ENCODE data around the gene FMN1. TPM values are rescaled to one million over a fixed set of nuclear protein-coding genes. Genes with fewer than 3 reads are reported as not detected.

FMN1 gene
- total RNA-seq, 1 donor from 2014 or later, result 1.6 TPM

GRCh38 chr15:32908135-32908801 is 286.2 kb downstream of the FMN1 start:
- H3K4me1 Mint-ChIP-seq, result no peaks in the 10 kb centered on the region
- no peak for TF ChIP-seq CTCF (IDR thresholded peaks at IDR 0.05; ENCODE audit: unreplicated experiment)
- H3K36me3 Mint-ChIP-seq, result no peaks in the 10 kb centered on the region
- no peaks in the 10 kb centered on the region for H3K9me3 Mint-ChIP-seq
- DNase-seq (ENCODE audit: low spot score in 2 of 2, unreplicated experiment in 2 of 2), result no peak
- peaks cover 2% of the 10 kb centered on the region for H3K27me3 Mint-ChIP-seq (ENCODE audit: low read depth)
- no peak overlapping the region for H3K4me3 Mint-ChIP-seq
- H3K27ac Mint-ChIP-seq, result no peak overlapping the region

GRCh38 chr15:32905481-32905880 is 289.0 kb downstream of the FMN1 start:
- no peak for TF ChIP-seq CTCF (IDR thresholded peaks at IDR 0.05; ENCODE audit: unreplicated experiment)
- H3K36me3 Mint-ChIP-seq, result no peaks in the 10 kb centered on the region
- no peak overlapping the region for H3K27ac Mint-ChIP-seq
- peaks cover 2% of the 10 kb centered on the region for H3K27me3 Mint-ChIP-seq (ENCODE audit: low read depth)
- H3K4me1 Mint-ChIP-seq, result no peaks in the 10 kb centered on the region
- no peaks in the 10 kb centered on the region for H3K9me3 Mint-ChIP-seq
- no peak overlapping the region for H3K4me3 Mint-ChIP-seq
- DNase-seq (ENCODE audit: low spot score in 2 of 2, unreplicated experiment in 2 of 2), result no peak

GRCh38 chr15:32904448-32904847 is 290.1 kb downstream of the FMN1 start:
- H3K9me3 Mint-ChIP-seq, result no peaks in the 10 kb centered on the region
- no peak overlapping the region for H3K4me3 Mint-ChIP-seq
- H3K36me3 Mint-ChIP-seq, result no peaks in the 10 kb centered on the region
- H3K27me3 Mint-ChIP-seq (ENCODE audit: low read depth), result peaks cover 2% of the 10 kb centered on the region
- DNase-seq (ENCODE audit: low spot score in 2 of 2, unreplicated experiment in 2 of 2), result no peak
- TF ChIP-seq CTCF (IDR thresholded peaks at IDR 0.05; ENCODE audit: unreplicated experiment), result no peak
- no peak overlapping the region for H3K27ac Mint-ChIP-seq
- H3K4me1 Mint-ChIP-seq, result no peaks in the 10 kb centered on the region

GRCh38 chr15:32903591-32904290 is 290.8 kb downstream of the FMN1 start:
- no peak for TF ChIP-seq CTCF (IDR thresholded peaks at IDR 0.05; ENCODE audit: unreplicated experiment)
- H3K4me1 Mint-ChIP-seq, result peaks cover 2% of the 10 kb centered on the region
- H3K9me3 Mint-ChIP-seq, result no peaks in the 10 kb centered on the region
- H3K27ac Mint-ChIP-seq, result no peak overlapping the region
- peaks cover 2% of the 10 kb centered on the region for H3K27me3 Mint-ChIP-seq (ENCODE audit: low read depth)
- H3K4me3 Mint-ChIP-seq, result no peak overlapping the region
- DNase-seq (ENCODE audit: low spot score in 2 of 2, unreplicated experiment in 2 of 2), result no peak
- no peaks in the 10 kb centered on the region for H3K36me3 Mint-ChIP-seq

- H3K4me3 Mint-ChIP-seq, result no peak overlapping the region
- H3K27me3 Mint-ChIP-seq (ENCODE audit: low read depth), result peaks cover 2% of the 10 kb centered on the region
- H3K27ac Mint-ChIP-seq, result no peak overlapping the region
- DNase-seq (ENCODE audit: low spot score in 2 of 2, unreplicated experiment in 2 of 2), result no peak
- no peak for TF ChIP-seq CTCF (IDR thresholded peaks at IDR 0.05; ENCODE audit: unreplicated experiment)
- H3K9me3 Mint-ChIP-seq, result no peaks in the 10 kb centered on the region
- no peaks in the 10 kb centered on the region for H3K36me3 Mint-ChIP-seq
- H3K4me1 Mint-ChIP-seq, result peaks cover 2% of the 10 kb centered on the region
Measured at GRCh38 chr15:32901995-32902394, 292.5 kb downstream of the FMN1 start.

Data from mesothelial cell of epicardium (in vitro differentiated cells).